Measurements from ENCODE around the gene ENTPD2.

GRCh38 chr9:137034709-137035506 lies 19.0 kb downstream of the ENTPD2 start:
- TF ChIP-seq CTCF (IDR thresholded peaks at IDR 0.05) (peak; percentile 82 to 93 (median 92)), POLR2A (IDR thresholded peaks at IDR 0.05) (no peak)

Data from adrenal gland (tissue), 5 donors.